Mononuclear cell (primary cell): Measurements from ENCODE around the gene RAD51B. TPM values are rescaled to one million over a fixed set of nuclear protein-coding genes. Genes with fewer than 3 reads are reported as not detected.

Experiments used
- H3K27me3 ChIP-seq: 2 replicates; pipeline ENCODE4 v1.6.0; 2011; ENCODE audit warnings: low read length, control low read depth; ENCODE audit not compliant: insufficient read depth
- H3K4me1 ChIP-seq: 2 replicates; pipeline ENCODE4 v1.5.1; 2011; ENCODE audit warnings: mild to moderate bottlenecking, low read length, control low read depth; ENCODE audit not compliant: insufficient read depth
- H3K4me3 ChIP-seq: 2 replicates; pipeline ENCODE4 v1.5.1; 2011; ENCODE audit warnings: mild to moderate bottlenecking, low read length, moderate library complexity
- H3K9me3 ChIP-seq: 2 replicates; pipeline ENCODE4 v1.5.1; 2011; ENCODE audit warnings: low read depth, mild to moderate bottlenecking, control low read depth, low read length
- total RNA-seq: library from RNA; depleted of rRNA; stranded (reverse); fragments of >200 nt; gene quantifications from one replicate; pipeline ENCODE4 v1.2.3, GENCODE V29; 2012

RAD51B gene
- total RNA-seq, 1 donor, result 21.4 TPM

DNA sequence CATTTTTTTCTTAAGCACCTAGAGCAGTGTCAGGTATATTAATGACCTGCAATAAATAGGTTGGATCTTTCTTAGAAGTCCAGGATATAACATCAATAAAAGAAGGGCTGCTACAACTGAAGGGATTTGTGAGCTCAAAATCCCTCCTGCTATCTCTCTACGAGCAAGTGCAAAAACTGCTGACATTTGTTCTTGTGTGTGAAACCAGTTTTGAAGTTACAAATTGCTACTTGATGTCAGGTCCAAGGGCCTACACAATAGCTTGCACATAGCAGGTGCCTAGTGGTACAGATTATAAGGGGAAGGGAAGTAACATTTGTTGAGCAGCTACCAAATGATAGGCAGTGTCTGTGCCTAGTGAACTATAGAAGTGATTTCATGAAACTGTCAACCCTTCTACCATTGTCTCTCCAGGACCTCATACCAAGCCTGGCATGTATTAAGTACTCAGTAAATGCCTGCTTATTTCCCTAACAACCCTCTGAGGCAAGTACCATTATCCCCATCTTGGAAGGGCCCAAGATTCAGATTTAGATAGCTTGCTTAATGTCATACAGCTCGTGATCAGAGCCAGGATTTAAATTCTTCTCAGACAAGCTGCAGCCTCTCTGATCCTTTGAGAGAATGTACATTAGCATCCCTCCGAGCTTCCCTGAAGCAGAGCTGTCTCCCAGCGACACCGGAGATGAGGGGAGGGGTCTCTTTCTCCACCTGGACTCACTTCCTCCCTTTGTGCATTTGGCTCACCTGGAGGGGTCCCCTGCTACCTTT, 673.0 kb downstream of the RAD51B start:
- H3K9me3 ChIP-seq, result no peaks in the 10 kb centered on the region
- H3K27me3 ChIP-seq, result no peaks in the 10 kb centered on the region
- H3K4me1 ChIP-seq, result peaks cover 15% of the 10 kb centered on the region
- no peak overlapping the region for H3K4me3 ChIP-seq

GRCh38 chr14:68493152-68493911, 673.8 kb downstream of the RAD51B start:
- Histone ChIP-seq H3K4me1 (peaks cover 15% of the 10 kb centered on the region), H3K4me3 (no peak overlapping the region), H3K27me3 (no peaks in the 10 kb centered on the region), H3K9me3 (no peaks in the 10 kb centered on the region)

DNA sequence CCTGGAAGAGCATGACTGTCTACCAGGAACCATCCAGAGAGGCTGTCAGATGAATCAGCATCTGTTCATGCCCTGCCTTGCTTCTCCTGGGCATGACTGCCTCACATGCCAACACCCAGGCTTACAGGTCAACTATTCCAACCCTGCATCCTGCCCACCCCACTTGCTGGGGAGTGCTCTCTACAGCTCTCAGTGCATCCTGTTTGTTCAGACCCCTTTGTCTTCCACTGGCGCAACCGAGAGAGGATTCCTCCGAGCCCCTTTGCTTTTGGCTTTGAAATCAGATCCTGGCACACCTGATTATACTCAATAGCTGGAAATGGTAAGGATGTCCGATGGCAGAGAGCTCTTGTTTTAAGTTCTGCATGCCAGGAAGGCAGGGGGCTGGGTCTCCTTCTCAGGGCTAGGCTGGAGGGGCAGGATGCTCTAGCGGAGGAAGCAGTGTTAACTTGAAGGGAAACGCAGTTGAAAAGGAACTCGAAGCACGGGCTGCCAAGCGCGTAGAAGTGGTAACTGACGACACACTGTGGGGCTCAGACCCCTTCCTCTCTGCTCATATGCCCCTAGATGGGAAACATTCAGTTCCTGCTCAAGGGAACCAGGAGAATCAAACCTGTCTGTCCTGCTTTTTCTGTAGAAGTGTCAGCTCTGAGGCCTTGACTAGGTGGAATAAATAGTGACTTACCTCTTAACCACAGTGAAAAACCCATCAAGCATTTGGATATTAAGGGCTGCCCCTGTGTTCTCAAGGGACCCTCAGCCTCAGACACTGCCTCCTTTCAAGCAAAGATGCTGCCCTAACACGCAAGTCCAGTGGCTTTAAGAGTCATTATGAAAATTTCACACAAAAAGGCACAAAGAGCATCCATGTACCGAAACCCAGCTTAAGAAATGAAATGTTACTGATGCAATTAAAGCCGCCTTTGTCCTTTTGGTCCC, 675.8 kb downstream of the RAD51B start:
- H3K27me3 ChIP-seq, result no peaks in the 10 kb centered on the region
- H3K4me1 ChIP-seq, result peaks cover 15% of the 10 kb centered on the region
- H3K4me3 ChIP-seq, result no peak overlapping the region
- no peaks in the 10 kb centered on the region for H3K9me3 ChIP-seq

DNA sequence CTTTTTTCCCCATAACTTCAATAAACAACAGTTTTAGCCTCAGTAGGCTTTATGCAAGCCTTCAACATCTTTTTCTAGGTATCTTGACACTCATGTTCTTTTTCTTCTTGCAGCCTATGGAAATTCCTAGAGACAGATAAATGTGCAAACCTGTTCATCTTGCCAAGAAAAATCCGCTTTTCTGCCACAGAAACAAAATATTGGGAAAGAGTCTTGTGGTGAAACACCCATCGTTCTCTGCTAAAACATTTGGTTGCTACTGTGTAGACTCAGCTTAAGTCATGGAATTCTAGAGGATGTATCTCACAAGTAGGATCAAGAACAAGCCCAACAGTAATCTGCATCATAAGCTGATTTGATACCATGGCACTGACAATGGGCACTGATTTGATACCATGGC, 677.4 kb downstream of the RAD51B start:
- H3K27me3 ChIP-seq, result no peaks in the 10 kb centered on the region
- H3K4me3 ChIP-seq, result no peak overlapping the region
- peaks cover 27% of the 10 kb centered on the region for H3K4me1 ChIP-seq
- H3K9me3 ChIP-seq, result no peaks in the 10 kb centered on the region

DNA sequence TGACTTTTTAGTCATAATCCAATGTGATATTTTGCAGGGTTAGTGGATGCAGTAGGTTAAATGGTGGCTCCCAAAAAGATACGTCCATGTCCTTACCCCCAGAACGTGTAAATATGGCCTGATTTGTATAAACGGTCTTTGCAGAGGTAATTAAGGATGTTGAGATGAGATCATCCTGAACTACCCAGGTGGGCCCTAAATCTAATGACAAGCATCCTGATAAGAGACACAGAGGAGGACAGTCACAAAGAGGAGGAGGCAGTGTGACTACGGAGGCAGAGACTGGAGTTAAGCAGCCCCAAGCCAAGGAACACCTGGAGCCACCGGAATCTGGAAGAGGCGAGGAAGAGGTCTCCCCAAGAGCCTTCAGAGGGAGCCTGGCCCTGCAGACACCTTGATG, 679.9 kb downstream of the RAD51B start:
- H3K9me3 ChIP-seq, result no peaks in the 10 kb centered on the region
- peaks cover 40% of the 10 kb centered on the region for H3K4me1 ChIP-seq
- H3K4me3 ChIP-seq, result no peak overlapping the region
- H3K27me3 ChIP-seq, result no peaks in the 10 kb centered on the region

DNA sequence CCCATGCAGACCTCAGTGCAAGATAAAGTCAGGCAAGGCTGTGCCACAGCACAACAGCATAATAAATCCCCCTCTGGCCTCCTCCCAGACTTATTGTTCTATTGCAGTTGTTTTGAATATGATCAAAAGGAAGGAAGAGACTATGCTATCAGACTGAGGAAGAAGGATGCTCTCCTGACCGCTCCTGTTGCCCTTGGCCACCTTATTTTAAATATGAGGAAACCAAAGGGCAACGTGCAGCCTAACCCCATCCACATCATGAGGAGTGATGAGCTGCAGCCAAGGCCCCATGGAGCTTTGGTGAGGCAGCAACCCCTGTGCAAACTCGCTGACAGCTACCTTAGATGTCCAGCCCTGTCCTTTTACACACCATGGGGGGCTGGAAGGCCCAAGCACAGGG, 681.6 kb downstream of the RAD51B start:
- Histone ChIP-seq H3K4me1 (peaks cover 38% of the 10 kb centered on the region), H3K4me3 (no peak overlapping the region), H3K9me3 (no peaks in the 10 kb centered on the region), H3K27me3 (no peaks in the 10 kb centered on the region)

- Histone ChIP-seq H3K4me3 (no peak overlapping the region), H3K9me3 (no peaks in the 10 kb centered on the region), H3K4me1 (peaks cover 42% of the 10 kb centered on the region), H3K27me3 (no peaks in the 10 kb centered on the region)
Measured at GRCh38 chr14:68501614-68502052, 682.1 kb downstream of the RAD51B start.

- Histone ChIP-seq H3K4me1 (peaks cover 48% of the 10 kb centered on the region), H3K4me3 (no peak overlapping the region), H3K9me3 (no peaks in the 10 kb centered on the region), H3K27me3 (no peaks in the 10 kb centered on the region)
Measured at GRCh38 chr14:68502230-68502629, 682.7 kb downstream of the RAD51B start.

DNA sequence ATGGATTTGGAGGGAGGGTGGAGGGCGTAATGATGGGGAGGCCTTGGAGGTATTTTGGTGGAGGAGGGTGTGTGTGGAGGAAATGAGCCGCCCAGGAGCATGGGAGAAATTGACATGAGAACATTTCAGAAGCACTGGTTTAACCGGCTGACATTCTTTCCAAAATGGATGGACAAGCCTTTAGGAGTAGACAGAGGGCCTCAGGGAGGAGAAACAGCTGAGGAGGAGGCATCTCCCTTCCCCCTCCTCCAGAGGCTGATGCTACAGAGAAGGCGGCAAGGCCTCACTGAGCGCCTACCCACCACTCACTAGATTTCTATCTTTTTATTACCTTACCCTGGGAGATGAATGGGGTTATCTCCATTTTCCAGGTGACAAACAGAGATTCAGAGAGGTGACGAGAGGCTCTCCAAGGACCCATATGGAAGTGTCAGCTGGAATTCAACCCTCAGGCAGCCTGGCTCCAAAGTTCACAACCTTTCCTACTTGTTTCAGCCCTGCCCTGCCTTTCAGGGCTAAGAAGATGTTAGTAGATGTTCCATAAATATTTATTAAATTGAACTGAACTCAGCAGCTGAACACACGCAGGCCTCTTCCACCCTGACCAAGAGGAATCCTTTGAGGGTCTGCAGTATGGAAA, 683.7 kb downstream of the RAD51B start:
- no peak overlapping the region for H3K4me3 ChIP-seq
- H3K9me3 ChIP-seq, result no peaks in the 10 kb centered on the region
- peaks cover 58% of the 10 kb centered on the region for H3K4me1 ChIP-seq

GRCh38 chr14:68504861-68505260, 685.3 kb downstream of the RAD51B start:
- Histone ChIP-seq H3K4me3 (no peak overlapping the region), H3K27me3 (no peaks in the 10 kb centered on the region), H3K9me3 (no peaks in the 10 kb centered on the region), H3K4me1 (peaks cover 58% of the 10 kb centered on the region)

More for the DNA sequence above, 683.7 kb downstream of the RAD51B start:
- H3K27me3 ChIP-seq, result no peaks in the 10 kb centered on the region

- peaks cover 55% of the 10 kb centered on the region for H3K4me1 ChIP-seq
- H3K27me3 ChIP-seq, result no peaks in the 10 kb centered on the region
- no peaks in the 10 kb centered on the region for H3K9me3 ChIP-seq
- no peak overlapping the region for H3K4me3 ChIP-seq
Measured at GRCh38 chr14:68506021-68506644, 686.6 kb downstream of the RAD51B start.

GRCh38 chr14:68506645-68507419, 687.3 kb downstream of the RAD51B start:
- H3K4me1 ChIP-seq, result peaks cover 48% of the 10 kb centered on the region
- H3K27me3 ChIP-seq, result no peaks in the 10 kb centered on the region
- no peaks in the 10 kb centered on the region for H3K9me3 ChIP-seq
- no peak overlapping the region for H3K4me3 ChIP-seq

DNA sequence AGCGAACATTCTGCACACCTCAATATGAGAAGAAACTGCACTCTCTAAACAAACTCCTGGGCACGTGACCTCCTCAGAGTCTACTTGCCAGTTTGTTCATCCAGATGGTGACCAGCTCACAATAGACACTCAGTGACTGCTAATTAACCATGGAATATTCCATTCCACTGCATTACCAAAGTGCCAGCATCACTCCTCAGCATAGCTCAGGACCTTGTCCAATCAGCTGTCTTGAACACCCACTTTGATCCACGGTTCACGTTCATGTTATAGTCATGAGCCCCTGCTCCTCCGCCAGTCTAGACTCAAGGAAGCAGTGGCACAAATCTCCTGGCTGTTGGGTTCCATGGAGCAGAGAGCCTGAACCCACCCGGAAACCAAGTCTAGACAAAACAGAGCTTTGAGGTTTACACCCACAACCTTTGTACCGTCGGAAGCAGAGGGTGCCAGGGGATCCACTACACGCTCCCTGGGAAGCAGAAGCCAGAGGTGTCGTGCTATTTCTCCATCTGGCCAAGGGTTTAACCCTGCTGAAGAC, 688.0 kb downstream of the RAD51B start:
- H3K9me3 ChIP-seq, result no peaks in the 10 kb centered on the region
- no peak overlapping the region for H3K4me3 ChIP-seq
- H3K4me1 ChIP-seq, result peaks cover 45% of the 10 kb centered on the region
- H3K27me3 ChIP-seq, result no peaks in the 10 kb centered on the region
